Body of pancreas (tissue), 4 donors: ENCODE measurements around the gene PMM2. TPM values are rescaled to one million over a fixed set of nuclear protein-coding genes. Genes with fewer than 3 reads are reported as not detected.
A peak's percentile ranks its signal among the peaks of the same experiment; 100 is the strongest.

Experiments used
- ATAC-seq: fragments of 150-250 bp; one replicate; pipeline ENCODE4 v1.9.1; 2016
- DNase-seq, 4 donors: peaks; one replicate each; pipeline ENCODE4 v3.0.0-alpha.2; 2019
- H3K27ac ChIP-seq, 4 donors: fragments of 200-600 bp; sonication (generic); 1 replicate in 3 of 4; 2 replicates in 1 of 4; pipeline versions ENCODE4 v1.5.1 to v1.6.1; 2016 to 2019; ENCODE audit warnings: mild to moderate bottlenecking in 1 of 4, mixed read lengths in 1 of 4, moderate library complexity in 1 of 4
- H3K27me3 ChIP-seq, 2 donors: fragments of 200-600 bp; sonication (generic); one replicate each; pipeline ENCODE4 v1.6.0; 2016; ENCODE audit warnings: mild to moderate bottlenecking in 1 of 2
- H3K36me3 ChIP-seq, 2 donors: fragments of 200-600 bp; sonication (generic); replicated peaks in 1 of 2; 2 replicates each; pipeline ENCODE4 v1.5.1; 2016; ENCODE audit warnings: low read depth in 2 of 2; ENCODE audit not compliant: insufficient read depth in 1 of 2
- H3K4me1 ChIP-seq: fragments of 200-600 bp; sonication (generic); one replicate; pipeline ENCODE4 v1.6.0; 2016
- H3K4me3 ChIP-seq, 2 donors: fragments of 200-600 bp; sonication (generic); 1 replicate in 1 of 2; 2 replicates in 1 of 2; pipeline ENCODE4 v1.5.1; 2016 to 2019
- H3K9me3 ChIP-seq, 3 donors: fragments of 200-600 bp; sonication (generic); 1 replicate in 2 of 3; 2 replicates in 1 of 3; pipeline ENCODE4 v1.5.1; 2016
- POLR2A ChIP-seq, 3 donors: fragments of 450-650 bp; IDR thresholded peaks; one replicate each; pipeline ENCODE4 v1.6.1; 2016; ENCODE audit warnings: antibody characterized with exemption in 3 of 3, mild to moderate bottlenecking in 2 of 3
- WGBS, 2 donors: methylation state at CpG; one replicate each; pipeline ENCODE4 v1.1.5; 2017; 5-methylcytosine and 5-hydroxymethylcytosine counted together
- intact Hi-C: fragments of 100-400 bp; cut with DNase I; formaldehyde crosslinking; loops from one replicate; pipeline ENCODE4 v1.15.1; 2023
- total RNA-seq, 2 donors: library from RNA; depleted of rRNA; stranded (reverse); fragments of >200 nt; gene quantifications; one replicate each; pipeline ENCODE4 v1.1.0, GENCODE V29; 2016
- TF ChIP-seq, protein P1 (sequence below), 7 experiments: fragments of 450-650 bp in 4 of 7; fragments of 200-600 bp in 3 of 7; sonication (generic) in 3 of 7; IDR thresholded peaks; one replicate each; pipeline ENCODE4 v1.5.1; 2016 to 2019; ENCODE audit warnings: antibody characterized with exemption in 7 of 7

Gene PMM2
- total RNA-seq, 2 donors from 2014 or later: 34.8 to 127 TPM

DNA sequence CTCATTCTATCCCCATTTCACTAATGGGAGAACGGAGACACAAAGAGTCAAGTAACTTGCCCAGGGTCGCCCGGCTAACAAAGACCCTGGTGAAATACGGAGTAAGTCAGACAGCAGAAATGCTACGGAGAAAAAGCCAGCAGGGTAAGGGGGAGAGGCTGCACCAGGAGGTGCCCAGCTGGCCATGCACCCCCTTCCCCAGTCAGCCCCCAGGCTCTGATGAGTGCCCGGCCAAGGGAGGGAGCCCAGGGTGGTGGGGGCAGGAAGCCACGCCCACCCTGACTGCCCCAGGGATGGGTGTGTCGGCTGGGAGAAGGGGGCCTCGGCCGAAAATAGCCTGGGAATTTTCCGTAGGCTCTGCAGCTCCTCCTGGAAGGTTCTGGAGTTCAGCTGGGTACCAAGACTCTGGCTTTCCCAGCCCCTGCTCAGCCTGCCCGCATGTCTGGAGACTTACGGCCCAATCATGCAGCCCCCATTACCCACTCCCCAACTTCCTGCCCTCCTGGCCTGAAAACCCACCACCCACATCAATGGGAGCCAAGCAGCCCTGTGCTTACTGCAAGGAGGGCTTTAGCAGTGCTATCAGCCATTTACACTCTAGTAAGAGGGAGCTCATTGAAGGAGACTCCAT lies 67.0 kb downstream of the PMM2 start:
- Histone ChIP-seq H3K27ac (peak overlapping the region; percentile 81 to 94 (median 91)), H3K4me1 (peaks cover 86% of the 10 kb centered on the region), H3K9me3 (no peaks in the 10 kb centered on the region), H3K27me3 (no peaks in the 10 kb centered on the region), H3K36me3 (no peaks in the 10 kb centered on the region), H3K4me3 (no peak overlapping the region)
- DNase-seq: no peak
- intact Hi-C loops: no loop called here
- ATAC-seq: no peak
- WGBS, 2 donors: 30 to 35% methylated on average over 7 to 13 of the region's 13 CpGs
- TF ChIP-seq, protein P1, sequence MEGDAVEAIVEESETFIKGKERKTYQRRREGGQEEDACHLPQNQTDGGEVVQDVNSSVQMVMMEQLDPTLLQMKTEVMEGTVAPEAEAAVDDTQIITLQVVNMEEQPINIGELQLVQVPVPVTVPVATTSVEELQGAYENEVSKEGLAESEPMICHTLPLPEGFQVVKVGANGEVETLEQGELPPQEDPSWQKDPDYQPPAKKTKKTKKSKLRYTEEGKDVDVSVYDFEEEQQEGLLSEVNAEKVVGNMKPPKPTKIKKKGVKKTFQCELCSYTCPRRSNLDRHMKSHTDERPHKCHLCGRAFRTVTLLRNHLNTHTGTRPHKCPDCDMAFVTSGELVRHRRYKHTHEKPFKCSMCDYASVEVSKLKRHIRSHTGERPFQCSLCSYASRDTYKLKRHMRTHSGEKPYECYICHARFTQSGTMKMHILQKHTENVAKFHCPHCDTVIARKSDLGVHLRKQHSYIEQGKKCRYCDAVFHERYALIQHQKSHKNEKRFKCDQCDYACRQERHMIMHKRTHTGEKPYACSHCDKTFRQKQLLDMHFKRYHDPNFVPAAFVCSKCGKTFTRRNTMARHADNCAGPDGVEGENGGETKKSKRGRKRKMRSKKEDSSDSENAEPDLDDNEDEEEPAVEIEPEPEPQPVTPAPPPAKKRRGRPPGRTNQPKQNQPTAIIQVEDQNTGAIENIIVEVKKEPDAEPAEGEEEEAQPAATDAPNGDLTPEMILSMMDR (IDR thresholded peaks at IDR 0.05): no peak
- TF ChIP-seq POLR2A (IDR thresholded peaks at IDR 0.05): no peak

DNA sequence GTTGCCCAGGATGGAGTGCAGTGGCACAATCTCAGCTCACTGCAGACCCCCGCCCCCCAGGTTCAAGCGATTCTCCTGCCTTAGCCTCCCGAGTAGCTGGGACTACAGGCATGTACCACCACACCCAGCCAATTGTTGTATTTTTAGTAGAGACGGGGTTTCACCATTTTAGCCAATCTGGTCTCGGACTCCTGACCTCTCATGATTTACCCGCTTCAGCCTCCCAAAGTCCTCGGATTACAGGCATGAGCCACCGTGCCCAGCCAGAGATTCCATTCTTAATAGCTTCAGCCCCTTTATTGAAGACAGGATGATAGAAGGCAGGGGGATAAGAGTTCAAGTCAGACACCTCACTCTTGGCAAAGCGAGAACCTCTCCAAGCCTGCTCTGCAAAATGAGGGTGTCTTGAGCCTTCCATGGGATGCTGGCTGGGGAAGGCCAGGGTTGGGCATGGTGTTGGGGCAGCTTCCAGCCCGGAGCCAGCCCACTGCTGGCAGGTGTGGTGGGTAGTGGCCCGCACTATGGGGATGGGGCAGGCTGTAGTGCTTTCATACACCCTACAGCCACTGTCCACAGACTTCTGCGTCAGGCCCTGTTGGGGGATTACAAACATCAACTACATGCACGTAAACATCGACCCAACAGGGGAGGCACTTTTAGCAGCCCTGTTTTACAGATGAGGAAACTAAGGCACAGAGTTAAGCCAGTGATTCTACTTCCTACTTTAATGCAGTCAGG lies 67.7 kb downstream of the PMM2 start:
- ATAC-seq (no peak), DNase-seq (no peak)
- H3K9me3 ChIP-seq: no peaks in the 10 kb centered on the region
- peaks cover 80% of the 10 kb centered on the region for H3K4me1 ChIP-seq
- no peaks in the 10 kb centered on the region for H3K27me3 ChIP-seq
- no peaks in the 10 kb centered on the region for H3K36me3 ChIP-seq
- H3K4me3 ChIP-seq: no peak overlapping the region
- intact Hi-C loops: no loop called here
- no peak for TF ChIP-seq POLR2A (IDR thresholded peaks at IDR 0.05)
- TF ChIP-seq, protein P1 (IDR thresholded peaks at IDR 0.05): no peak
- H3K27ac ChIP-seq: peak overlapping the region; percentile 81 to 94 (median 91)
- 90 to 98% methylated on average over 13 to 14 of the region's 14 CpGs for WGBS, 2 donors

DNA sequence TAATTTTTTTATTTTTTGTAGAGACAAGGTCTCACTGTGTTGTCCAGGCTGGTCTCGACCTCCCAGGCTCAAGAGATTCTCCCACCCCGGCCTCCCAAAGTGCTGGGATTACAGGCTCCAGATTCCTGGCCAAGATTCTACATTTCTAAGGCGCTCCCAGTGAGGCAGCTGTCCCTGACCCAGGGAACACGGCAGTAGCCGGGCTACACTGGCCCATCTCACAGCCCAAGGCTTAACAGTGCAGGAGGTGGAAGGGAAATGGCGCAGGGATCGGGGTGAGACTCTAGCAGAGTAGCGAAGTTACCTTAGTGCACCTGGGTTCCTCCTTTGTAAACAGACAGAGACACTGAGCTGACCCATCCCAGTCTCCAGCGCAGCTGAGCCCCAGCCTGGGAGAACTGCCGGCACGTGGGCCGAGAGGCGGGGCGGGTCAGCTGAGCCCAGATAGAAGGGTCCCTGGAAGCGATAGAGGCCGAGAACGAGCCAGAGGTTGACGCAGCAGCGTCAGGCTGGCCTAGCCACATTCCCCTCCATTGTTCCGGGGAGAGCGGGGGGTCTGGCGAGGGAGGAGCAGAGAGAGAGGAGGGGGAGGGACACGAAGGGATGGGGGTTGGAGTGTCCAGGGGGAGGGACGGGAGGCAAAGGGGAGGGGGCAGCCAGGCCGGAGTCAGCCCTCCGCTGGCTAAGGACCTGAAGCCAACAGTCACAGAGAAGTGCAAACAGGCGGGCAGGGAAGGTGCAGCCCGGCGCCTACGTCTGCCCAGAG lies 68.7 kb downstream of the PMM2 start:
- intact Hi-C loops: no loop called here
- 21 to 22% methylated on average over 13 to 26 of the region's 30 CpGs for WGBS, 2 donors
- Histone ChIP-seq H3K4me1 (peaks cover 81% of the 10 kb centered on the region), H3K27me3 (no peaks in the 10 kb centered on the region), H3K9me3 (no peaks in the 10 kb centered on the region), H3K36me3 (no peaks in the 10 kb centered on the region), H3K27ac (peak overlapping the region; percentile 48 to 94 (median 91)), H3K4me3 (peak overlapping the region in 1 of 2 donors; percentile 12)
- no peak for ATAC-seq
- TF ChIP-seq, protein P1 (IDR thresholded peaks at IDR 0.05): no peak
- peak in 2 of 3 donors; percentile 21 to 53 for TF ChIP-seq POLR2A (IDR thresholded peaks at IDR 0.05)
- DNase-seq: peak in 2 of 4 donors; percentile 59 to 60

DNA sequence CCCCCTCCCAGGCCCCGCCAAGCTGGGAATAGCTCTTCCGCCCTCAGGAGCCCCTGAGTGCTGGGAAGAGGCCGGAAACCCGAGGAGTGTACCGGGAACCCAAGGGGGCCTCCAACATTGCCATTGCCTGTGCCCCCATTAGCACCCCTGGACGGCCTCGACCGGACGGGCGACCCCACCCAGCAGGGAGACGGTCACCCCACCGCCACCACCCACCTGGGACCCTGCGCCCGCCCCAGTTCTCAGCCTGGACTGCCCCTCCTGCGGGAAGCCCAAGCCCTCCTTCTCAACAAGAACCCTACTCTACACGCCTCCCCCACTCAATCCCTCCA lies 69.2 kb downstream of the PMM2 start:
- ATAC-seq (no peak), DNase-seq (no peak)
- Histone ChIP-seq H3K9me3 (no peaks in the 10 kb centered on the region), H3K4me3 (peak overlapping the region; percentile 12 to 82), H3K36me3 (no peaks in the 10 kb centered on the region), H3K27me3 (no peaks in the 10 kb centered on the region), H3K4me1 (peaks cover 76% of the 10 kb centered on the region), H3K27ac (peak overlapping the region; percentile 48 to 94 (median 91))
- TF ChIP-seq, protein P1 (IDR thresholded peaks at IDR 0.05): no peak
- peak in 1 of 3 donors; percentile 21 for TF ChIP-seq POLR2A (IDR thresholded peaks at IDR 0.05)
- WGBS, 2 donors: 18 to 26% methylated on average over 12 to 15 of the region's 16 CpGs
- intact Hi-C loops: no loop called here
